Stimulated activated CD4-positive, alpha-beta T cell treated with anti-CD3 and anti-CD28 coated beads, Interleukin-4, amount 100 ng/mL, for 48 hours (primary cell): ENCODE data around the gene MEPCE.
A peak's percentile ranks its signal among the peaks of the same experiment; 100 is the strongest.

Experiments used
- DNase-seq, 2 donors: peaks; one replicate each; pipeline ENCODE4 v3.0.0-alpha.2; 2020; ENCODE audit warnings: low read depth in 2 of 2

The MEPCE gene

DNA sequence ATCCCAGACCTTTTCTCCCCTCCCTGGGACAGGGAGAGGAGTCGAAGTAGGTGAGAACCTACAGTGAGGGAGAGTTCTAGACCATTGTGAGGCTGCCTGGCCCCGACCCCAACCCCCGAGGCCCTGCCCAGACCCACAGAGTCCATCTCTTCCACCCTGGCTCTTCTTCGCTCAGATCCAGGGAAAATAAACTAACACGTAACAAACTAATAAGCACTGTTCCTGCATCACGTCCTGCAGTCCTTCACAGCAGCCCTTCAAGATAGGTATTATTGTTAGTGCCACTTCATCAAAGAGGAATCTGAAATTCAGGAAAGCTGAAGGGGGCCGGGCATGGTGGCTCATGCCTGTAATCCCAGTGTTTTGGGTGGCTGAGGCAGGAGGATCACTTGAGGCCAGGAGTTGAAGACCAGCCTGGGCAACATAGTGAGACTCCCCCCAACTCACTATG lies 34.6 kb downstream of the MEPCE start, which contains the start of gene SPACDR:
Gene SPACDR, minus strand, starts transcription at position 51 of the 451 bp plus-strand sequence. CDS start 235 bp downstream, outside the sequence.
- no peak for DNase-seq

DNA sequence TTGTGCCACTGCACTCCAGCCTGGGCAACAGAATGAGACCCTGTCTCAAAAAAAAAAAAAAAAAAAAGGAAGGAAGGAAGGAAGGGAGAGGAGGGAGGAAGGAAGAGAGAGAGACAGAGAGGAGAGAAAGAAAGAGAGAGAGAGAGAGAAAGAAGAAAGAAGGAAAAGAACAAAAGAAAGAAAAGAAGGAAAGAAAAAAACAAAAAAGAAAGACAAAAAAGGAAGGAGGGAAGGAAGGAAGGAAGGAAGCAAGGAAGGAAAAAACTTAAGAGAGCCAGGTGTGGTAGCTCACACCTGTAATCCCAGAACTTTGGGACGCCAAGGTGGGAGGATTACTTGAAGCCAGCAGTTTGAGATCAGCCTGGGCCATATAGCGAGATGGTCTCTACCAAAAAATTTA lies 35.2 kb downstream of the MEPCE start:
- no peak for DNase-seq

DNA sequence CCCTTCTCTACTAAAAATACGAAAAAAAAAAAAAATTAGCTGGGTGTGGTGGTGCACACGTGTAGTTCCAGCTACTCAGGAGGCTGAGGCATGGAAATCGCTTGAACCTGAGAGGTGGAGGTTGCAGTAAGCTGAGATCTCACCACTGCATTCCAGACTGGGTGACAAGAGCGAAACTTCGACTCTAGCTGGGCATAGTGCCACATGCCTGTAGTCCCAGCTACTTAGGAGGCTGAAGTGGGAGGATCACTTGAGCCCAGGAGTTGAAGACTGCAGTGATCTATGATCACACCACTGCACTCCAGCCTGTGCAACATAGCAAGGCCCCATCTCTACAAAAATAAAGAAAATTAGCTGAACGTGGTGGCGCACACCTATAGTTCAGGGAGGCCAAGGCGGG lies 35.7 kb downstream of the MEPCE start:
- DNase-seq, result no peak

DNA sequence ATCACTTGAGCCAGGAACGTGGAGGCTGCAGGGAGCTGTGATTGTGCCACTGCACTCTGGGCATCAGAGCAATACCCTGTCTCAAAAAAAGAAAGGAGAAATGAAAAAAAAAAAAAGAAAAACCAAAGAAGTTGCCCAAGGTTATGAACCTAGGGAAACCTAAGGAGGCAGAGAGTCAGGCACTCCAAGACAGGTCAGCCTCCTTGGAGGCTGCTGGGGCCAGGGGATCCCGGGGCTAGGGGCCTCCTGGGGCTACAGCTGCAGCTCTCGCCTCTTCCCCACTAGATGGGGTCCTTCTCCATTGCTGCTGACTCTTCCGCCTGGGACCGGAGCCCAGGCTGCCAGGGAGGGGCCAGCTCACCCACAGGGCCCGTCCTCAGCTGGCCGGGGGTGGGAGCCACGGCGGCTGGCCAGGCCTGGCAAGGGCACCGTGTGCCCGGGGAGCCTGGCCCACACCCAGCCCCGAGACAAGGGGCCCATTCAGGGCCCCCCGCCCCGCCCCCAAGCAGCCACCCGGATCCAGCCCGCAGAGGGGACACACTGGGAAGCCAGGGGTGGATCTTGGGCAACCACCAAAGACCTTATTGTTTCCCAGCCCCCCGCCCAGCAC lies 36.2 kb downstream of the MEPCE start:
- no peak for DNase-seq

DNA sequence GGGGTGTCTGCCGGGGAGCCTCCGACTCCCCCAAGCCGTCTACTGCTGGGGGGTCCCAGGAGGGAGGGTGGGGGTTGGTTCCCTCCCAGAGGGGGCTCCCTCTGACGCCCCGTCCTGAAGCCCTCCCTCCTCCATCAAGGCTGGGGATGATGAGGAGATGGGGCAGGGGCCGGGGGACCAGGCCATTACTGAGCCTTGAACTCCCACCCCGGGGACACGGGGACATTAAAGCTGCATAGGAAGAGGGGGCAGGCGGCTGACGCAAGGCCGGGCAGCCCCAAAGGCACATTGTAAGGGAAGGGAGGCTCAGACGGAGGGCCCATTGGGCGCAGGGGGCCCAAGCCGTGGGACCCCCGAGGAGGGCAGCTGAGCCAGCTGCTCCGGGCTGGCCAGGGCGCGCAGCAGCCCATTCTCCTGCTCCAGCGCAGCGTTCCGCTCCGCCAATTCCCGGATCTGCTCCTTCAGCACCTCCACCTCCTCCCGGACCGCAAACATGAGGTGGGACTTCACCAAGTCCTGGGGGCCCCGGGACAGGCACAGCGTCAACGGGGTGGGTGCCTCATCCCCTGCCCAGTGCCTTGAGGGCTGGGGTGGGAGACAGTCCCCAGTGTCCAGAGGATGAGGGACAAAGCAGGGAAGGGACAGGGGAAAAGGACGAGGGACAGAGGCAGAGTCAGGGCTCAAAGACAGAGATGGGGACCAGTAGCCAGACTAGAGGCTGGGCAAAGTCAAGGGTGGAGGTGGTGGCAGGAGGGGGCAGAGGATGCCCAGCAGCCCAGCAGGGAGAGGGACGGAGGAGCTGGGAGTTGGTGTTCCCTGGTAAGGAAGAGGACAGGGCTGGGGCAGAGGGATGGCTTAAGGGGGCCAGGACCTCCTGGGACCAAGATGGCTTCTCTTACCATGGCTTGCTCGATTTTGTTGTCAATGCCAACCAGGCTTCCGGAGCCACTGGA lies 37.3 kb downstream of the MEPCE start:
- no peak for DNase-seq

DNA sequence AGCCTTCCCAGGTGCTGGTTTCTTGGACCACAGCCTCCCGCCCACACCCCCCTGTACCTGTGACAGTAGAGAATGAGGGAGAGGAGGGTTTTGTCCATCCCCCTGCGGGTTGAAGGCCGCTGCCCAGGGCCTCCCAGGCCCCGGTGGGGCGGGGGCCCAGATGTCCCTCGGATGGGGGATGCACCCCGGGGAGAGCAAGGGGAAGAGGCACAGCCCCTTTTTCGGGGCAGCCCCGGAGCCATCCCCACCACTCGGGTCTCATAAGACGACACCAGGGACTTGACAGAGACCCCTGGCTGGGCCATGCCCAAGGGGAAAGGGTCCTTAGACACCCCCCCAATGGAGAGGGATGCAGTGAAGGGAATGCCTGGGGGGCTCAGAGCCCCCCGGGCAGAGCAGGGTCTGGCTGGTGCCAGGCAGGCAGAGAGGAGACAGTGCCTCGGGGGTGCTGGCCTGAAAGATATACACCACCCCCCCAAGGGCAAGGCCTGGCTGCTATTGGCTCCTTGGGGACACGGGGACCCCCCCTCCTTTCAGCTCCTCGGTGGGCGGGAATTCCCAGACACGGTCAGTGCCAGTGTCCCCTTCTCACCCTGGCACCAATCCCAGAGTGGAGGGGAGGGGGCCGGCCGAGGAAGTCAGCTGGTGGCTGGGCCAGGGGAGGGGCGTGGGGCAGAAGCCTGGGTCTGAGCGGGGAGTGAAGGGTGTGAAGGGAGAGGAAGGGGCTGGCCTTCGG lies 38.2 kb downstream of the MEPCE start:
- DNase-seq, result no peak

DNA sequence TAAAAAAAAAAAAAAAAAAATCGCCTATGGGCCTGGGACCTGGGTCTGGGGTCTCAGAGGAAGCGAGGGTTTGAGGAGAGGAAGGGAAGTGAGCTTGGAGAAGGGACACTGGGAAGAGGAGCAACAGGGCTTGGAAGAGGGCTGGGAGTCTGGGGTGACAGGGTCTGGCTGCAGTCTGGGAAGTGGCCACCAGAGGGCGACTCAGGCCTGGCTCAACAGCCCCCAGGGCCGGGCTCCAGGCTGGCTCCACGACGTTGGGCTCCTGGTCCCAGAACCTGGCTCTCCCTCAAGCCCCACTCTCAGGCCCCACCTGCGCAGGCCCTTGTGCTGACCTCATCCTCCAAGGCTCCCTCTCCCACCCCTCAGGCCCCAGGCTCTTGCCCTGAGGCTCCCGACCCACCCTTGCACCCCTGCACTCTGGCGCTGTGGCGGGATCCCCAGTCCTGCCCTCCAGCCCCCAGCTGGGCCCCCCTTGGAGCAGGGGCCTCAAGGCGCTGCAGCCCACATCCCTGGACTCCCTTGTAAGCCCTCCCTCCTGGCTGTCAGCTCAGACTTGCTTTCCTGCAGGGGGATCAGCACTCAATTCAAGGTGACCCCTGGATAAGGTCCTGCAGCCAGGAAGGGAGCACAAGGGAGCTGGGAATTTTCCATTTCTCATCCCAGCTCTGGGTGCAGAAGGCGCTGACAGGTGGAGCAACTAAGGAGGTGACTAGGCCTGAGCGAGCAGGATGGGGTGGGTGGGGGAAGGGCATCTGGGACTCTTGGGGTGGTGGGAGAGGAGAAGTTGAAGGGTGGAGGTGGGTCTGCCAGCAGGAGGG lies 39.8 kb downstream of the MEPCE start:
- peak; percentile 73 to 88 for DNase-seq

DNA sequence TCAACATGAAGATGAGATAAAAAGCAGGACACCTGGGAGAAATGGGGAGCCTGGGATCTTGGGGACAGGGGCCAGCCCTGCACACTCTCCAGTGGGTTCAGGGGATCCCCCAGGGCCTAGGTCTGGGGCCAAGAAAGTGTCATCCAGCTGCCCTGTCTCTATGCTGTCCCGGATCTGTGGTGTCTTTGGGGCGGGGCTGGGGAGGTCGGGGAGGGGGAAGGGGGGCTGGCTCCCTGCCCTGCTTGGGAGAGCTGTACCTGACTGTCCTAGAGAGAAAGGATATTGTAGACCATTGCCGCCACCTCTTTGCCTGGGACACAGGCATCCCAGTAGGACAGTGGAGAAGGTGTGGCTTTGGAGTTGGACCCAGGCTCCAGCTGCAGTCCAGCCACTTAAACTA lies 41.4 kb downstream of the MEPCE start:
- DNase-seq, result no peak

DNA sequence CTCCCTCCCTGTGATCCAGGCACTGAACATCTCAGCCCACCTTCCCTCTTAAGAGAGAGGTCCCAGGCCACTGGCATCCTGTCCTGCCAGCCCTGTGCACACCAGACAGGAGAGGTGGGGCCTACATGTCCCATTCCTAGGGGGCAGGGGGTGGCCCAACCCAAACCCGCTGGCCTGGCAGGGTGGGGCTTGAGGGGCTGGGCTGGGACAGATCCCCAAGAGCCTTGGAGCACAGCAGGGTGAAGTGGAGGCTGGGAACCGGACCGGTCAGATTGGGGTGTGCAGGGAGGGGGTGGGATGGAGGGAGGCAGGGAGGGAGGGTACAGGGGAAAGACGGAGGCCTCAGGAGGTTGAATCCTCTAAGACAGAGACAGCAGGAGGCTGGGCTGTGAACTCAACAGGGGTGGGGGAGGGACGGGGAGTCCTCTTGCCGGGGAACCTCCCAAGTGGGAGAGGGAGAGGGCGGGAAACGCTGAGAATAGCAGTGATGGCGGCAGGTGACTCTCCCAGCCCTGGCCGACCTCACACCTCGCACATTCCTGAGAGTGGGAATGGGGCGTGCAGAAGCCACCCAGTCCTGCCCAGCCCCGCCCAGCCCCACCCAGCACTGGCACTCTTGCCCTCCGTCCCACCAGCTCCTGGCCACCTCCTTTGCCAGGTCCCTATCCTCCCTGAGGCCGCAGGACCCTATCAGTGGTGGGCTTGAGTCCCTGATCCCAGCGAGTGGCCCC lies 42.7 kb downstream of the MEPCE start:
- no peak for DNase-seq

DNA sequence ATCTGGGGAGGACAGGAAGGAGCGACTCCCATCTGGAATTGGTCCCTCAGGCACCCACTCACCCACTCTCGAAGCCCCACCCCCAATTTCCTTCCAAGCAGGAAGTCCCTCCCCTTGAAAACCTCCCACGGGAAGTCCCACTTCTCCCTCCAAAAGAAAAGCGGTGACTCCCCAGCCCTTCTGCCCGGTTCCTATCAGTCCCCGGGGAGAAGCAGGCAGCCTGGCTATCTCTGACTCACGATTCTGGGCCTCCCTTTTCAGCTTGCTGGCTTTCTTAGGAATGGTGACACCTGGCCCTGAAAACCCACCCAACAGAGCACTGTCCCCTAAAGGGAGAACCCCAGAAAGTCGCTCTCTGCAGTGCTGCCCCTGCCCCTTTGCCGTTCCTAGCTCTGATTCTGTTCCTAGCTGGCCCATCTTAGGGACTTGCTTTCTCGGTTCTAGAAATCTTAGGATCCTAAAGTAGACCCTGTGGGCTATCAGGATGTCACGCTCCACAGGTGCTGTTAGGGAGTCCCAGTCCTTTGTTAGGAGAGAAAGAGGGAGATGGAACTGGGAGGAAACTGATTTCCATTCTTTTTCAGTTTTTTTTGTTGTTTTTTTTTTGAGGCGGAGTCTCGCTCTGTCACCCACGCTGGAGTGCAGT lies 43.3 kb downstream of the MEPCE start:
- DNase-seq, result no peak

DNA sequence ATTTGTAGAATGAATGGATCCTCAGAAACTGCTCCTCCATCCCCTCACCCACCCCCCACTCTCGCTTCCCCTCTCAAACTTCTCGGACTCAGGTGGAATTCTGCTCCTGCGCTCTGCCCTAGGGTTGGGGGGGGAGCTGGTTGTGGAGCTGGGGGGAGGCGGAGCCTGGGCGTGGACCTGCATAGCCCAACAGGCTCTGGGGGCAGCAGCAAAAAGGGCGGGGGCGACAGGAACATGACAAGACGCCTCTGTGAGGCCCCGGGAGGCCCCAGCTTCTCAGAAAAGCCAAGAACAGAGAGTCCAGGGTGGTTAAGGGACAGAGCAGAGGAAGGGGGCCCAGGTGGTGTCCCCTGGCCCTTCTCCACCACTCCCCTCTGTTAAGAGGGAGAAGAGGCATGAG lies 45.9 kb downstream of the MEPCE start:
- DNase-seq, result no peak

DNA sequence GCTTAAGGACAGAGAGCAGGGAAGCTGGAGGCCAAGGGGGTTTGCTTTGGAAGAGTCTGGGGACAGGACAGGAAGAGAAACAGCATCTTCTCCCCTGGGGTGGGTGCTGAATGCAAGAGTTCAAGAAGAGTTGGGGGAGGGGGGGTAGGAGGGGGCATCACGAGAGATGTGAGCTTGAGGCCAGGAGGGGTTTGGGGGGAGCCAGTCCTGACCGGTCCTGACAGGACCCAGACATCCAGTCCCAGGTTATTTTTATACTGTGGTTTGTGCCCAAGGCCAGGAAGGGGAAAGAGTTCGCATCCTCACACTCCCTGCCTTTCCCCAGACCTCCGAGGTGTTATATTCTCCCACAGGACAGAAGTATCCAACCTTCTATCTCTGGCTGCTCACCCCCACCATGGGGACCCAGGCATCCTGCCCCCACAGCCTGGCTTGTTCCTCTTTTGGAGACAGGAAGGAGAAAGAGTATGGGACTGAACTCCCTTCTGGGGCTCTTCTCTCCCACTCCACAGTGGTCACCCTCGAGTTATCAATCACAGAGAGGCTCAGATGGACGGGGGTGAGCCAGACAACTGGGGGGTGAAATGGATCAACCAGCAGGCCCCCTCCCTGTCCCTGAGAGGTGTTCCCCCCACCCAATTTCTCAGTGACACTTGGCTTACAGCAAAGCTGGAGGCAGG lies 46.6 kb downstream of the MEPCE start:
- no peak for DNase-seq

DNA sequence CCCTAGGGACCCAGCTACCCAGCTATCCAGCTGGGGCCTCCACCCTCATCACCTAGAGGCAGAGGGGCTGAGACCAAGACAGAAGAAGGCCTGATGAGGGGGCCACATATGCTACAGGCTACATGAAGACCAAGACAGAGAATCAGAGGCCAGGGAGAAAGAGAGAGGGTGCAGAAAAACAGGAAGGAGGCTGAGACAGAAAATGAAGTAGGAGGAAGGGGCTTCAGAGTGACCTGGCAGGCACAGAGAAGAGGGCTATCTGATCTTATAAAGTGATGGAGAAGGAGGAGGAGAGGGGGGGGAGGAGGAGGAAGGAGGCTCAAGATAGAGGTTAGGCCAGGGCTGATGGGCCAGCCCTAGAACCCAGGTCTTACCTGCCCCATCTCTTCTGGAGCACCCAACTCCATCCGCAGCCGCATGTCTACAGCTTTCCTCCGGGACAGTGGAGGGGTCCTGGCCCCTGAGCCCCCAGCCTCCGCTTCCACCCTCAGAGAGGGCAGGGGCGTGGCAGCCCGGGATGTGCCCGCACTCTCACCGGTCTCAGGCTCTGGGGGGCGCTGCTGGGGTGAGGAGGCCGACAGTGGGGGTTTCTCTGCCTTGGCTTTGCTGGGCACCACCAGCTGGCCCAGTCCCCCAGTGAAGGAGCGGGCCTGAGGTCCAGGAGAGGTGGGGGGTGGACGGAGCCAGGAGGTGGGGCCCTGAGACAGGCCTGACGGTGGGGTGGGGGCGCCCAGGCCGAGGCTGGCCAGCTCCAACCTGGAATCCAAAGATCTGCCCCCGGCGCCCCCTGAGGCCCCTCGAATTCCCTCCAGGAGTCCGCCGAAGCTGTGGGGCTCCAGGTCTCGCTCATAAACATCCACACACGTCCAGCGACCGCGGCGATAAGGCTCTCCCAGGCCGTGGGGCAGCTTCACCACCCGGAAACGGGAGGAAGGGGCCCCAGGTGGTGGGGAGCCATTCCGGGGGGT lies 47.6 kb downstream of the MEPCE start:
- DNase-seq, result peak in 1 of 2 donors; percentile 51

DNA sequence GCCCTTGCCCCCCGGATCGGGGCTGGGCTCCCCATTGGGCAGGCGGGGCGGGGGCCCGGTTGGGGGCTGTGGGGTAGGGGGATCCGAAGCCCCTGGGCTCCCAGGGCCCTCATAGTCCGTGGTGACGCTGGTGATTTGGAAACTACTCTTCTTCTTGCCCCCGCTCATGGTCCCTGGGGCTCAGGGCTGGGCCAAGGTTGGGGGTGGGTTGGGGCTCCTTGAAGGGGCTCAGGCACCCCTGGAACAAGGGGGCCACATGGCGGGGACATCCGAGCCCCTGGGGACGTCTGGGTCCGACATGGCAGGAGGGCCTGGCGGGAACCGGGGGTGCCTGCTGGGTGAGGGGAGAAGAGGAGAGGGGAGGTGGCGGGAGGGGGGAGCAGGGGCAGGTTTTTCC lies 48.2 kb downstream of the MEPCE start:
- DNase-seq, result no peak

DNA sequence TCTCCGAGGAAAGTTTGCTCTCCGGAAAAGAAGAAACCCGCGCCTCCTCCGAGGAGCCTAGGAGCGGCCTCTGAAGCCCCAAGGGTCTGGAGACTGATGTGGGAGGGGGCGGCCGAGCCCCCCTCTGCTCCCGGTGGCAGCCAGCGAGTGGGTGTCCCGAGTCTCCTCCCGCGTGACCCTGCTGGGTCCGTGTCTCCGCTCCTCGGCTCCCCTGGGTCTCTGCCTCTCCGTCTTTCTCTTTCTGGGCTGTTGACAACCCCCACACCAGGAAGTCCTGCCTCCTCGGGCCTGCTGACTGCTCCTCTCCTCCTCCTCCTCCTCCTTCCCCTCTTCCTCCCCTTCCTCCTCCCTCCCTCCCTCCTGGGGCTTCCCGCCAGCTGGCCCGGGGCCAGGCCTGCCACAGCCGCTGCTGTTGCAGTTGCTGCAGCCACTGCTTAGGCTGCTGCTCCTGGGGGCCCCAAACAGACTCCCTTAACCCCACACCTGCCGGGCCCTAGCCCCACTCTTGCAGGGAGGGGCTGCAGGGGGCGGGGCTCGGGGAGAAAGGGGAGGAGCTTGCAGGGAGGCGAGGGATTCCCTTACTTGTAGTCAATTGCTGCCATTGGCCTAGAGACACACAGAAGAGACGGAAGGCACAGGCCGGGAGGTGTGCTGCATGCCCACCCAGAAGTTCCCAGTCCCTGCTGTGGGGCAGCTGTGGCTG lies 49.5 kb downstream of the MEPCE start, which contains the start of gene TSC22D4:
Gene TSC22D4, minus strand, starts transcription at position 257 of the 703 bp plus-strand sequence. CDS start 1,176 bp downstream, outside the sequence.
- DNase-seq, result peak; percentile 87 to 92

DNA sequence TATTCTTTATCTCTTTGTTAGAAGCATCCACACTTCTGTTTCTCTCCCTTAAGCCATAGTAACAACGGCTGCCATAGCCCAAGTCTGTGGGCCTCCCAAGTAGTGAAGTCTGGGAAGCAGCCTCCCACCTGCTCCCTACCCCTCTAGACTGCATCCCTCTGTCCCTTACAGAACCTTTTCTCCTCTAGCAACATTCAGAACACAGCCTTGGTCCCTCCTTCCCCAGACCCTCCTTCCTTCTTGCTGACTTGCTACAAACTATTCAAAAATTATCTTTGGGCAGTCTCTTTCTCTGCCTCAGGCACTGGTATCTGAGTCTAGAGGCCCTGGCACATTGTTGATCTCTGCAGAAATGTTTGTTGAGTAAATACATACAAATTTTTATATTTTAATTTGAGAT lies 51.8 kb downstream of the MEPCE start:
- no peak for DNase-seq

DNA sequence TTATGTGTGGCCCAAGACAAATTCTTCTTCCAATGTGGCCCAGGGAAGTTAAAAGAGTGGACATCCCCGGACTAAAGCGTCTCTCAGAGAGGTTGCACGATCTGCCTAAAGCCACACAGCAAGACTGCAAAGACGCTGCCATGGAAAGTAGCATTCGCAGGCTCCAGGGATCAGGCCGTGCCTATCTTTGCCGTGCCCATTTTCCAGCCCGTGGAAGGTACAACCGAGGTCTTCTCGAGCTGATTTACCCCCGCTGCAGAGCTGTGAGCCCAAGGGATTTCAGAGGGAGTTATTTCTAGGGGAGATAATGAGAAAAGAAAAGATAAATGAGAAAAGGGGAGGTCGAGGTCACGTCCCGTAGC lies 53.1 kb downstream of the MEPCE start:
- DNase-seq, result no peak
